H4 (cell line): ENCODE measurements around the gene GSG1L. TPM values are rescaled to one million over a fixed set of nuclear protein-coding genes. Genes with fewer than 3 reads are reported as not detected.
"Not testable (repeated sequence)": the region's sequence is repeated elsewhere in the genome, so short reads cannot be mapped to it uniquely, and the experiment has no call there.

ENCODE experiments used
- DNase-seq: peaks from one replicate; pipeline ENCODE4 v3.0.0-alpha.2; 2015; ENCODE audit warnings: low spot score
- total RNA-seq: library from RNA; depleted of rRNA; stranded (reverse); fragments of >200 nt; shearing (Covaris generic); gene quantifications from 2 replicates; pipeline ENCODE4 v1.2.3, GENCODE V29; 2014

The GSG1L gene
- total RNA-seq, 1 experiment from 2014 or later = 0.08 TPM

DNA sequence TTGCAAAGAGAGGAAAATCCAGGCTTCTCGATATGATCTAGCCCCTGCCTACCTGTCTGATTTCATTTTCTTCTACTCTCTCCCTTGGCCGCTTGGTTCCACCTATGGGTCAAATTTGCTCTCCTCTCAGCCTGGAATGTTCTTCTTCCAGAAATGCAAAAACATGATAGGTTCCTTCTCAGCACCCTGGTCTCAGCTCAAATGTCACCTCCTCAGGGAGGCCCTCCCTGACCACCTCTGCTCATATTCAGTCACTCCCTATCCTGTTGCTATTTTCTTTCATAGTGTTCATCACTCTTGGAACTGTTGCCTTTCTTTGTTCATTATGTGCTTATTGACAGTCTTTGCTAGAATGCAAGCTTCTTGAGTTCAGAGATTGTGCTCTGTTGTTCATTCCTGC is 305.0 kb downstream of the GSG1L start:
- no peak for DNase-seq

DNA sequence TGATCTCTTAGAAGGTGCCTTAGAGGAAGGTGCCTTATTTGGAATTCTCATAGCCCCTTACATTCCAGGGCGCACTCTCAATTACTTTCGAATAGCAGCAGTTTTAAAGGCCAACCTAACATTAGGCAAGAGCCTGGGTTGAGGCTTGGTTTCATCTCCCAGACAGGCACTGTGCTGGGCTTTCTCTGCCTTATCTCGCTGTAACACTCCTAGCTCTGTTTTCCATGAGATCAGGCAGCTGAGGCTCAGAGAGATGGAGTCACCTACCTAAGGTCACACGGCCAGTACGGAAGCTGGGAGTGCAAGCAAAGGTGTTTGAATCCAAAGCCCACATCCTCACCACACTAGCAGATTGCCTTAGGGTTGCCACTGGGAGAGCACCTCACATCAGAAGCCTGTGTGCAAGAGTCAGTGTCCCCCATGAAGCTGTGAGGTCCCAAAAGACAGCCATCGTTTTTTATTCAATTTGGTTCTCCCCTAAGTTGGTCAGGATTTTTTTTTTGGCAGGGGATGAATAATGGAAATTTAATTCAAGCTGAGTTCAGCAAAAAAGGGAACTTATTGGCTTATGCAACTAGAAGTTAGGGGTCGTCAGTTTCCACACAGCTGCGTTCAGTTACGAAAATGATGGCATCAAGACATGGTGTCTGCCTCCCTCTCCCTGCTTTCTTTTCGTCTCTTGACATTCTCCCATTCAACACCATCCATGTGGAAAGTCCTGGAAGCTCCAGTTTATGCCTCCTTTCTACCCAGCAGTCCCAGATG is 307.1 kb downstream of the GSG1L start:
- no peak for DNase-seq

DNA sequence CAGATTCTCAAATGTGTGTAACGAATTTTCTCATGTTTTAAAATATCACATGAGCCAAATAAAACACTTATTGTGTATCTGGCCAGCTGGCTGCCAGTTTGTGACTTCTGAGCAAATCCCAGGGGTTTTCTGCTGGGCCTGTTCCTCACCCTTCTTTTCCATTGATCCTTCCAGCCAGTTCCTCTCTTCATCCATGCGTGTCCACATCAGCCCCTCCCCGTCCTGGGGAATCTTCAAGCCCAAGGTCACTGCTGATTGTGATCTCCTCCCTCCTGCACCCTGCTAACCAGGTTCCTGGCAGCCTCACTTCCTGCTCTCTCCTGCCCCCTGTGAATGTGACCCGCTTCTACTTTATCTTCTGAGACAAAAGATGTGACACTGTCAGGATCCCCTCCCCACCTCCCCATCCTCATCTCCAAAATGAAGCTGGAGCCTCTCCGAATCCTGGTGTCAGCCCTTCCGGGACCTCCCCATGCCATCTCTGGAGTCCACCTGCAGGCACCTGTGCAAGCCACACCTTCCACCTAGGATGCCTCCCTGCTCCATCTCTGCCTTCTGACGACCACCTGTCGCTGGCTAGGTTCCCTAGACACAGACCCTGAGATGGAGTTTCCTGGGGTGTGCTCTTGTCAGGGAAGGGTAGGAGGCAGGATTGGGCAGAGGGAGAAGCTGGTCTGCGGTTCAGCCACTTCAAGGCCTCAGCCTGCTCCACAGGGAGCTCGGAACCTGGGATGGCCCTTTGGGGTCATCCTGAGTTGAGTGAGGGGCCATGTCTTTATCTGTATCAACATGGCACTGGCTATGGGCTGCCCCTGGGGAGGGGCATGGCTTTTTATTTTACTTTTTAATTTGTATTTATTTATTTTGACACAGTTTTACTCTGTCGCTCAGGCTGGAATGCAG is 308.5 kb downstream of the GSG1L start:
- no peak for DNase-seq

DNA sequence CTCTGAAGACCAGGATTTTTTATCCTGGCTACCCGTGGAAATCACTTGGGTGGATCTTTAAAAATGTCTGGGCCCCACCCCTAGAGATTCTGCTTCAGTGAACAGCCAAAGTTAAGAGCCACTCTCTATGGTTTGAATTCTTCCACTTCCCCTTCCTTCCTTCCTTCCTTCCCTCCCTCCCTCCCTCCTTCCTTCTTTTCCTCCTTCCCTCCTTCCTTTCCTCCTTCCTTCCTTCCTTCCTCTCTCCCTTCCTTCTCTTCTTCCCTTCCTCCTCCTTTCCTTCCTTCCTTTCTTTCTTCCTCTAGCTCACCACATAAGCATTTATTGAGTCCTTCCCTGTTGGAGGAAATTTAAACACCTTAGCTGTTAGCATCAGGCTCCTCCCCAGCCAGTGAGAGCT is 310.0 kb downstream of the GSG1L start:
- no peak for DNase-seq

DNA sequence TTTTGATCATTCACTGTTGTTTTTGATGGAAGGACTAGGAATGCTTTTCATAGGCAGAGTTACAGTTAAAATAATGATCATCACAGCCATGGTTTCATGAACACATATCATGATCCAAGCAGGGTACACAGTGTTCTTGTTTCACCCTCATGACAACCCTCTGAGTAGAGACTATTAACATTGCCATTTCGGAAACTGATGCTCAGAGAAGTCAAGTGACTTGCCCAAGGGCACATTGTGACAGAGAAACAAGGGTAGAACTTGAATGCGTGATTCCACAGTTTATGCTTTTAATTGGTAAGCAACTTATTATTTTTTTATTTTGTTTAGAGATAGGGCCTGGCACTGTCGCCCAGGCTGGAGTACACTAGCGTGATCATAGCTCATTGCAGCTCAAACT is 311.3 kb downstream of the GSG1L start:
- DNase-seq = no peak

DNA sequence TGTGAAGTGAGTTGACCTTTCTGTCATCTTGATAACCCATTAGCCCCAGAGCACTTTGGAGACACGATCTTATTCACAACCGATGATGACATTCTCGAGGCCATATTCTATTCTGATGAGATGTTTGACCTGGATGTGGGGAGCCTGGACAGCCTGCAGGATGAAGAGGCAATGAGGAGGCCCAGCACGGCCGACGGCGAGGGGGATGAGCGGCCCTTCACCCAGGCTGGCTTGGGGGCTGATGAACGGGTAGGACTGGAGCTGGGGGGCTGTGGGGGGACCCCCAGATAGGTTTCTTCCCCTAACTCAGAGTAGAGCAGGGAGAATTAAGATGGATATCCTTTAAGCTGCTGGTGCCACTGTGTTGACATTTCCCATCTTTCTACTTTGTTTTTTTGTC is 311.8 kb downstream of the GSG1L start:
- DNase-seq = no peak

DNA sequence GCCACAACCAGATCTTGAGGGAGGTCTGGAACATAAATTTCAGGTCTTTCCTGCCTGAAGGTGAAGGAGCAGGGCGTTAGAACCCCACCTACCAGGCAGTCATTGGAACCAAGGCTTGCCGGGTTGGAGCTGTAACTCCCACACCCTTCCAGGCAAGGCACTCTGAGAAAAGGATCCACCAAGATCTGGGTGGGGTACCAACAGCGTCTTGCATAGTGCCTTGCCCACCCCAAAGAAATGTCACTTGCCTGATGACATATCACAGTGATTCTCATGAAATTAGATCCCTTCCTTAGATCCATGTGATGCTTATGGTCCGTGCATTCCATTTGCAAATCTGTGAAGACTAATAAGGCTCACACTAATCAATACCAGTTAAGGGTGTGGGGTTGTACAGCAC is 312.3 kb downstream of the GSG1L start:
- DNase-seq = no peak

DNA sequence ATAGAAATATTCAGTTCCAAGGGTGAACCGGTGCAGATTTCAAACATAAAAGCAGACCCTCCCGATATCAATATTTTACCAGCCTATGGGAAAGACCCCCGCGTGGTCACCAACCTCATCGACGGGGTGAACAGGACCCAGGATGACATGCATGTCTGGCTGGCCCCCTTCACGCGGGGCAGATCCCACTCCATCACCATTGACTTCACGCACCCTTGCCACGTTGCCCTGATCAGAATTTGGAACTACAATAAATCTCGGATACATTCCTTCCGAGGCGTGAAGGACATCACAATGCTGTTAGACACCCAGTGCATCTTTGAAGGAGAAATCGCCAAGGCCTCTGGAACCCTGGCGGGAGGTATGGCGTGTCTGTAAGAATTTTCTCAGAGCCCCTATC is 313.6 kb downstream of the GSG1L start:
- DNase-seq = no peak

DNA sequence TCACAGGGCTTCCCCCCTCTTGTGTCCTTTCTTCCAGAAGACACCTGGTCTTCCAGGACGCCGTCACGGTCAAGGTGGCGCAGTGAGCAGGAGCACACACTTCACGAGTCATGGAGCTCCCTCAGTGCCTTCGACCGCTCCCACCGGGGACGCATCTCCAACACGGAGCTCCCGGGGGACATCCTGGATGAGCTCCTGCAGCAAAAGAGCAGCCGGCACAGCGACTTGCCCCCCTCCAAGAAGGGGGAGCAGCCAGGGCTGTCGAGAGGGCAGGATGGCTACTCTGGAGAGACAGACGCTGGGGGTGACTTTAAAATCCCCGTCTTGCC is 314.0 kb downstream of the GSG1L start:
- no peak for DNase-seq

DNA sequence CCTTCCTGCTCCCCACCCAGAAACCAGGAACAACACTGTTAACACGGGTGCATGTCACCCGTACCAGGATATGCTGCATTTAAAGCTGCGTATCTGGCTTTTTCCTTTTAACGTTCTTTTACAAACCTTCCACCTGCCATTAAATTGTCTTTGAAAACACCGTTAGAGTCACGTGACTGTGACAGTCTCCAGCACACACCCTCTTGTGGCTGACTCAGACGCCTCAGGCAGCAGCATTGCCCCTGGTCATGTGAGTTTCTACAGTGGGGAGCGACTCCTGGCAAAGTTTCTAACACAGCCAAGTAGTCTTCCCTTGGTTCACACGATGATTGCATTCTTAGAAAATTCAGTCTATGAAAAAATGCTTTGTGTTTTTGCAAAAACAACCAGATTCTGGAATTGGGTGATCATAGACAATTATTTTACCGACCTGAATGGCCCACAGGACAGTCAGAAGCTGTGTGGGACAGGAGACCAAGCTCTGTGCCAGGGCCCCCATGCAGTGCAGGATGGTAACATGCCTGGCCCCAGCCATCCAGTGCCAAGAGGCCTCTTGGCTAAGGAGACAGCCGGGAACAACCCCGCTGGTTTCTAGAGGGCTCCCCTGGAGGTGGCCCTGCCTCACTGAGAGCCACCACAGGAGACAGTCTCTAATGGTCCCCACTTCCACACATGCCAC is 314.5 kb downstream of the GSG1L start:
- peak; percentile 74 for DNase-seq

DNA sequence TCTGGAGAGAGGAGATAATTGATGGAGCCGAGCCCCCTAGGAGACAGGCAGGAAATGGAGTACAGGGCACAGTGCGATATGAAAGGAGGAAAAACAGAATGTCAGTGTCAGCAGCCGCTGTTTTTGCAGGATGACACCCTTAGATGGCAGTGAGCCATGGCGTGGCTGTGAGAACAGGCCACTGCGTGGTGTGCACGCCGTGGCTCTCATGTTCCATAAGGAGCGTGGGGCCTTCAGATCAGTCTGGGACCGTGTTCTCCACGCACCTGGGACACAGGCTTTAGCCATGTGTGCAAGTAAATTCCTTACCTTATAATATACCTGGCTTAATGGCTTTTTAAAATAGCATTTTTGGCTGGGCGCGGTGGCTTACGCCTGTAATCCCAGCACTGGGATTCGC is 315.6 kb downstream of the GSG1L start:
- no peak for DNase-seq

DNA sequence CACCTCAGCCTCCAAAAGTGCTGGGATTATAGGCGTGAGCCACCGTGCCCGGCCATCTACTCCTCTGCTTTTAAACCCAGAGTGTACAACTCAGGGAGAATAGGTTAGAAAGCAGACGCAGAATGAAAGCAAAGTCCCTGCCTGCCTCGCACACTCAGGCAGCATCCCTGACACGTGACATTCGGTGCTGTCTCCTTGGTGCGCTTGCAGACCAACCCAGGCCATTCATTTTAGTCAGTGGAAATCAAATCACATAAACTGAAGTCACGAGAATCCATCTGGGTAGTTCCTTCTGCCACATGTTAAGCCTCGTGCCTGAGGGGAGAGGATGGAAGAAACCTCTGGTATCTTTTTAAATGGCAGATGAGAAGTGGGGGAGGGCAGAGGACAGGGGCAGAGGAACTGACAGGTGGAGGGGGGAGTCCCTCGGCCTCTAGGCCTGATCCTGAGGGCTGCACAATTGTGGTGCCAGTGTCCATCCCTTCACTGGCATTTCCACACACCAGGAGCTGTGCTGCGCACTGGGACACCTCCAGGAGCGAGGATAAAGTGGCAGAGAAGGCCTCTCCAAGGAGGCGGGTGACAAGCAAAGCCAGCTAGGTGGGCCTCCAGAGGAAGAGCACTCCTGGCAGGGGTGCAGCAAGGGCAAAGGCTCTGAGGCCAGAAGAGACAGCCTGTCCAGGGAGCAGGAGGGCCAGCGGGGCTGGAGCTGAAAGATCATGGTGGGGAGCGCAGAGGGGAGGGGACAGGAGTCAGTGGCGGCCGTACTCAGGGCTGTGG is 317.2 kb downstream of the GSG1L start:
- no peak for DNase-seq

DNA sequence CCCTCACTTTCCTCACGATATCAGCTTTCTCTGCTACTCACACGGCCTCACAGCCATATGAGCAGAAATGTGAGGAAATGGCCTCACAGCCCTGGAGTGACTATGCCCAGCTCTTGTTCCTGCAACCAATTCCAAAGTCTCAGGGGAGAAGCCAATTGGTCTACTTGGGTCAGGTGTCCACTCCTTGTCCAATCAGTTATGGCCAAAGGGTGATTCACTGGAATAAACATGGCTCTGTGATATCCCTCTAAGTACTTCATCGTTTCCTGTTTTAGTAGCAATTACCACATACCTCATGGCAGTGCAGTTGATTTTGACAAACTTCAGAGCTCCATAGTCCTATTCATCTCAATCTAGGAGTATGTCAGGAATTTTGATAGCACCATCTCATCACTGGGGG is 318.2 kb downstream of the GSG1L start:
- DNase-seq = peak; percentile 39

DNA sequence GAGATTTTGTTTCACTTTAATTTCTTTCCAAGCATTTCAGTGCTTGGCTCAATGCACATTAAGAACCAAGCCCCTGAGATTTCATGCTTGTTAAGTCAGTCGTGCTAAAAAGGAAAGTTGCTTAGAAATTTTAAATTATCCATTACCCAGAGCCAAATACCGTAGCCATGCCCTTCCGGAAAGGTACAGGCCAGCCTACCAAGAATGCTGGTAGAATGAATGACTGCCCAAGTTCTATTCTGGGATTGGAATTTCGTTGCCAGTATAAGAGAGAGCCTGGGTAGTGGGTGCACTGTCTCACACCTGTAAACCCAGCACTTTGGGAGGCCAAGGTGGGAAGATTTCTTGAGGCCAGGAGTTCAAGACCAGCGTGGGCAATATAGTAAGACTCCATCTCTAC is 319.6 kb downstream of the GSG1L start:
- no peak for DNase-seq

DNA sequence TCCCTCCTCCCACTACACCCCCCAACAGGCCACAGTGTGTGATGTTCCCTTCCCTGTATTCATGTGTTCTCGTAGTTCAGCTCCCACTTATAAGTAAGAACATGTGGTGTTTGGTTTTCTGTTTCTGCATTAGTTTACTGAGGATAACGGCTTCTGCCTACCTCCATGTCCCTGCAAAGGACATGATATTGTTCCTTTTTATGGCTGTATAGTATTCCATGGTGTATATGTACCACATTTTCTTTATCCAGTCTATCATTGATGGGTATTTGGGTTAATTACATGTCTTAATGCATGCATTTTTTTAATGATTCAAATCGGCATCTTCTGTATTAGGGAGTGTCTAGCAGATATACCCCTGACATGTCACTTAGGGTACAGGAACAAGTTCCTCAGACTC is 320.5 kb downstream of the GSG1L start:
- not testable (repeated sequence) for DNase-seq

DNA sequence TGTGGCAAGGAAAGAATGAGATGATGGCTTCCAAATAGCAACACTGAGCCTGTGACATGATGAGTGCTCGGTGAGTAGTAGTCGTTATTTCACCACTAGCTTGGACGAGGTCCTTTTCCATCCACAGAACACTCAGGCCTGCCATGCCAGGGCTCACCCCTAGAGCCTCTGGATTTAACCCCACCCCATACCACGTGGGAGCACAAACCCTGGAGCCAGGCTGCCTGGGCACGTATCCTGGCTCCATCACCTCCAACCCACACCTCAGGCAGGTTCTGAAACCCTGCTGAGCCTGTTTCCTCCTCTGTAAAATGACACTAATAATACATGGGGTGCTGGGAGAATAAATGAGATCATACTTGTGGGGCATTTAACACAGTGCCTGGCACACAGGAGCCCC is 321.2 kb downstream of the GSG1L start:
- no peak for DNase-seq

DNA sequence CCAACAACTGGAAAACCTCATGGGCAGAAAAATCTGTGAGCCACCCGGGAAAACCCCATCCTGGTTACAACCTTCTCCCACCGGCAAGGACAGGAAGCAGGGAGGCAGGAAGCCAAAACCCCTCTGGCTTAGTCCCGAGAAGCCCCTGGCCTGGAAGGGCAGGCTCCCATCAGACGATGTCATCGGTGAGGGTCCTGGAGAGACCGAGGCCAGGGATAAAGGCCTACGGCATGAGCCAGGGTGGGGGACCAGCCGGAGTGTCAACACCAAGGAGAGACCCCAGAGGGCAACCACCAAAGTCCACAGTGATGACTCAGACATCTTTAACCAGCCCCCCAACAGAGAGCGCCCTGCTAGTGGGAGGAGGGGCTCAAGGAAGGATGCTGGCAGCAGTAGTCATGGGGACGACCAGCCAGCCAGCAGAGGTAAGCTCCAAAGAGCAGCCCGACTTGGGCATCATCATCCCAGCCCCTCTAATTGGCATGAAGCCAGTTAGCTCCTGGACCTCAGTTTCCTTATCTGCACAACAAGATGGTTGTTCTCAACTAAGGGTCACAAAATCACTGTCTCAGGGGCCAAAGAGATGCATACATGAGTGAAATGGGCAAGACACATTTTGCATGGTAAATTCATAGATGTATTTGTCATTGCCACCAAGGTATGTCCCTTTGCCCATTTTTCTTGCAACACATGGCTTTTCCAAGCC is 322.9 kb downstream of the GSG1L start:
- DNase-seq = no peak

DNA sequence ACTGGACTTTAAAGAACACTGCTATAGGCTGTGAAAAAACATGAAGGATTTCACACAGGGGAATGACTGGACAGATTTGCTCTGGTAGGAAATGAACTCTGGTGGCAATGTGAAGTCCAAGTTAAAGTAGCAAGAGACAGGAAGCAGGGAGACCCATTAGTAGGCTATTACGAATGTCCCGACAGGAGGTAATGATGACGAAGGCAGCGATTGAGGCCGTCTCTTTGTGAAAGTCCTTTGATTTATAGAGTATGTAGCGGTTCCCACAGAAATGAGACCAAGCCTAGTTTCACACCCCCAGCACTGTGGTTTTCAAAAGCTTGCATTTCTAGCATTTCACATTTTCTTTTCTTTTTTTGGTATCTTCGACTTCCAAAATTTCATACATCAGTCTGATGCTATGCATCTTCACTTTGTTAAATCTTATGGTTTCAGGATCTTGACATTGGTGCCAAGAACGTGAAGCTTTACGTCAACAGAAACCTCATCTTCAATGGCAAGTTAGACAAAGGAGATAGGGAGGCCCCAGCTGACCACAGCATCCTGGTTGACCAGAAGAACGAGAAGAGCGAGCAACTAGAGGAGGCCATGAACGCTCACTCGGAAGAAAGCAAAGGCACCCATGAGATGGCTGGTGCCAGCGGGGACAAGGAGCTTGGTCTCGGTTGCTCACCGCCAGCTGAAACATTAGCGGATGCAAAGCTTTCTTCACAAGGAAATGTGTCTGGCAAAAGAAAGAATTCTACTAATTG is 323.7 kb downstream of the GSG1L start:
- DNase-seq = no peak

DNA sequence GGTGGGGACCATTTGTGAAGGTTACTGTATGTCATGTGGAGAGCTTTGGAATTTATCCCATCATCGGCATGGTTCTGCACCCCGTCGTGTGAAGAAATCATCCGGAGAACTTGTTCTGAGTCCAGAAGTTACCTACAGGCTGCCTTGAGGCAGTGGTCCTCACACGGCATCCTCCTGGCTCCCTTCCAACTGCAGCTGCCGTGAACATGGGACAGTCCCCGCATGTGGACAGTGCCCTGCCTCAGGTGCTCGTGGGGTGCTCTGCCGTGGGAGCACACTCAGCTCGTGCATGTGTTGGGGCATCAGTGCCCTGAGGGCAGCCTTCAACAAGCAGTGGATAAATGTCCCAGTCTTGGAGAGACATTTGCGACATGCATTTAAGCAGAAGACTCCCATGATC is 324.9 kb downstream of the GSG1L start:
- DNase-seq = no peak
